ENCODE results near the gene NAAA.

NAAA gene

DNA sequence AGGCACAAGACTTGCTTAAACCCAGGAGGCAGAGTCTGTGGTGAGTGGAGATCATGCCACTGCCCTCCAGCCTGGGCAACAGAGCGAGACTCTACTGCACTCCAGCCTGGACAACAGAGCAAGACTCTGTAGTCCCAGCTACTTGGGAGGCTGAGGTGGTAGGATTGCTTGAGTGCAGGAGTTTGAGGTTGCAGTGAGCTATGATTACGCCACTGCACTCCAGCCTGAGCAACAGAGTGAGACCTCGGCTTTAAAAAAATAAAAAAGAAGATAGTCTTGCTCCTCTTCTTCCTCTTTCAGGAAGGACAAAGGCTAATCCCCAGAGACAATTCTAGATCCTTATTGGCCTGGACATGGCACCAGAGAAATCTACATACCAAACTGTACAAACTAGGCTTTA, 32.8 kb downstream of the NAAA start:
- peaks cover 10 to 15% of the 10 kb centered on the region in 2 donors for H3K27me3 Mint-ChIP-seq
- no peak overlapping the region for H3K27ac Mint-ChIP-seq
- H3K4me1 Mint-ChIP-seq, result peaks cover 0 to 8% of the 10 kb centered on the region in 2 donors
- ATAC-seq (replicated peaks) (no peak), DNase-seq (no peak)
- peaks cover 15 to 18% of the 10 kb centered on the region in 2 donors for H3K36me3 Mint-ChIP-seq
- H3K4me3 Mint-ChIP-seq, result no peak overlapping the region
- peaks cover 0 to 10% of the 10 kb centered on the region in 2 donors for H3K9me3 Mint-ChIP-seq

DNA sequence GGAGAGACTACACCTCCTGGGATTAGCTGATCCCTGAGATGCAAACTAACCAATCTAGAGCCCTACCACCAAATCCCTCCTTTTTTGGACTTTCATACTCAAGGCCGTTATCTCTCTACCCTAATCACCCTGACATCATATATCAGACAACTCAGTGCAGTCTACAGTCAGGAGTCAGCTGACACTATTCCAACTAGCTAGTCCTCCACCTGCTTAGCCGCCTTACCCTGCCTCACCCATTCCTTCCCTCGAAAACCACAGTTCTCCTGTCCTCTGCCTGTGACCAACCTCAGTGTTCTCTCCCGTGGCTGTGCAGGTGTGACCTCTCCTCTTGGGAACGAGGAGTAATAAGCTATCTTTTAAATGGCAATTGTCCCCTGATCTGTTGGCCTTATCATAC, 36.7 kb downstream of the NAAA start:
- H3K4me3 Mint-ChIP-seq, result no peak overlapping the region
- ATAC-seq (replicated peaks) (no peak), DNase-seq (no peak)
- H3K27me3 Mint-ChIP-seq, result peaks cover 10 to 15% of the 10 kb centered on the region in 2 donors
- no peaks in the 10 kb centered on the region for H3K36me3 Mint-ChIP-seq
- peaks cover 12 to 26% of the 10 kb centered on the region in 2 donors for H3K4me1 Mint-ChIP-seq
- no peak overlapping the region for H3K27ac Mint-ChIP-seq
- peaks cover 0 to under 1% of the 10 kb centered on the region in 2 donors for H3K9me3 Mint-ChIP-seq

DNA sequence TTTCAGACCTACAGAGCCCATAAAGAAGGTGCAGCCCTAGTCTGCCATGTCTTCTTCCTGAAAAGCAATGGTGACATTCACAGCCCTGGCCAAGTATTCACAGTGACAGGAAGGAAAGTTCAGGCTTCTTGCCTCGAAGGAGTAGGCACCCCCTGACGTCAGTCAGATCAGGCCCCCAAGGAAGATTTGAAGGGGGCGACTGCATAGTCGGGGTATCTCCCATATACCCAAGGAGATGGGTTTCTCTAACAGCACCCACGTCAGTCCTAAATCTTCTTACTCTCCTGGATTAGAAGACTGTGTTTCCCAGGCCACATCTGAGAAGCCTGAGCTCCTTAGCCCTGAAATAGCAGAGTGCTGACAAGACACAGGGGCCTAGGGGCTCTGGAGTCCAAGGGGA, 38.5 kb downstream of the NAAA start, which contains the start of gene PPEF2:
PPEF2 (minus strand) TSS at position 101 of the 400 bp plus-strand sequence. CDS start 6,127 bp downstream, outside the sequence.
- H3K4me3 Mint-ChIP-seq, result peak within 1 kb of the TSS in 1 of 2 donors; percentile 52
- peaks cover 13 to 15% of the 10 kb centered on the region in 2 donors for H3K27me3 Mint-ChIP-seq
- H3K9me3 Mint-ChIP-seq, result peaks cover 2 to 4% of the 10 kb centered on the region in 2 donors
- H3K27ac Mint-ChIP-seq, result peak within 1 kb of the TSS; percentile 60
- peaks cover 0 to 3% of the 10 kb centered on the region in 2 donors for H3K36me3 Mint-ChIP-seq
- ATAC-seq (replicated peaks) (no peak), DNase-seq (no peak)
- peaks cover 12 to 18% of the 10 kb centered on the region in 2 donors for H3K4me1 Mint-ChIP-seq

DNA sequence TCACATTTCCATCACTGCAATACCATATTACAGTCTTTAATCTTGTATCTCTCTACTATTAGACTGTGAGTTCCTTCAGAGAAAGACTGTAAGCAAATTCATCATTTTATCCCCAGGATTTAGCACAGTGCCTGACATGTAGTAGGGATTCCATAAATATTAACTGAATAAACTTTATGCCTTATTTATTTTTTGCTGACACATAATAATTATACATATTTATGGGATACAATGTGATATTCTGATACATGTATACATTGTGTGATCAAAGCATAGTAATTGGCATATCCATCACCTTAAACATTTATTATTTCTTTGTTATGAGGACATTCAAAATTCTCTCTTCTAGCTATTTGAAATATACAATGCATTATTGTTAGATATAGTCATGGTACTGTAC, 42.3 kb downstream of the NAAA start:
- peaks cover 14 to 22% of the 10 kb centered on the region in 2 donors for H3K4me1 Mint-ChIP-seq
- no peak overlapping the region for H3K4me3 Mint-ChIP-seq
- no peak for ATAC-seq (replicated peaks)
- peaks cover 2 to 4% of the 10 kb centered on the region in 2 donors for H3K9me3 Mint-ChIP-seq
- no peak overlapping the region for H3K27ac Mint-ChIP-seq
- no peak for DNase-seq
- peaks cover 0 to 3% of the 10 kb centered on the region in 2 donors for H3K36me3 Mint-ChIP-seq
- peaks cover 0 to 3% of the 10 kb centered on the region in 2 donors for H3K27me3 Mint-ChIP-seq

DNA sequence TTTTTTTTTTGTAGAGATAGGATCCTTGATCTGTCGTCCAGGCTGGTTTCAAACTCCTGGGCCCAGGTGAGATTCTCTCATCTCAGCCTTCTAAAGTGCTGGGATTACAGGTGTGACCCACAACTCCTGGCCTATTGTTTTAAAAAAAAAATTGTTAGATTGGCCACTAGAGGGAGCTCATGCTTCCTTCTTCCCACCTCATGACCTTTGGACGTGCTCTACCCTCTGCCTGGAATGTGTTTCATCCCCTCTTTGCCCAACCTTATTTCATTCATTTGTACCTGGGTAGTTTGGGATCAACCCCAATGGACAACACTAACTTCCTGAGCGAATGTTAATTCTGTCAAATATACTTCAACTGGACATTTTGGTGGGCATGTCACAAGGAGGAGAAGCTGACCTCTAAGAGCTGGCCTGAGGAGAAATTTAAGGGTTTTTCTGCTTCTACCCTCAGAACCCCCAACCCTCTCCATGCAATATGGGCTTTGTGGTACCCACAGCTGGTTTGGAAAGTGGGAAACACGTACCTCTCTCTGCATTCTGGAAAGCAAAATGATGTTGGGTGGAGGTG, 45.0 kb downstream of the NAAA start:
- Mint-ChIP-seq H3K4me1 (peaks cover 2 to 5% of the 10 kb centered on the region in 2 donors), H3K27ac (no peak overlapping the region), H3K9me3 (peaks cover 2 to 4% of the 10 kb centered on the region in 2 donors), H3K4me3 (no peak overlapping the region), H3K36me3 (peaks cover 0 to 3% of the 10 kb centered on the region in 2 donors), H3K27me3 (peaks cover 0 to 3% of the 10 kb centered on the region in 2 donors)
- ATAC-seq (replicated peaks) (peak; percentile 75 to 87), DNase-seq (no peak)

DNA sequence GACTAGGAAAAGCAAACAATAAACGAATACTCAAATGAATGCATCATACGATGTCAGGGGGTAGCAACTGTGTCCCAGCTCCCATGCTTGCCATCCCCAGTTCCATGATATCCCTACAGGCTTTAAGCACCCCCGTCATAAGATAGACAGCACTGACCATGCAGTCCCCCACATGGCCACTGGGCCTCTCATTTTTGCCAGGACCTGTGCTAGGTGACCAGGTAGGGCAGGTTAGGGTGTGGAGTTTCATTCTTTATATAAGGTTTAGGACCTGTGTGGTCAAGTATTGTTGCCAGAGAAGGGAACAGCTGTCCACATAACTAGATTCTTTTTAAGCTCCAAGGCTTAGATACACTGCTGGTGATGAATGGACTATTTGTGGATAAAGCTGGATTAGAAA, 48.3 kb downstream of the NAAA start:
- Mint-ChIP-seq H3K4me3 (no peak overlapping the region), H3K4me1 (peaks cover 2 to 5% of the 10 kb centered on the region in 2 donors), H3K36me3 (no peaks in the 10 kb centered on the region), H3K27ac (no peak overlapping the region), H3K27me3 (peaks cover 9 to 13% of the 10 kb centered on the region in 2 donors), H3K9me3 (no peaks in the 10 kb centered on the region)
- peak; percentile 41 to 50 for ATAC-seq (replicated peaks)
- DNase-seq, result no peak

DNA sequence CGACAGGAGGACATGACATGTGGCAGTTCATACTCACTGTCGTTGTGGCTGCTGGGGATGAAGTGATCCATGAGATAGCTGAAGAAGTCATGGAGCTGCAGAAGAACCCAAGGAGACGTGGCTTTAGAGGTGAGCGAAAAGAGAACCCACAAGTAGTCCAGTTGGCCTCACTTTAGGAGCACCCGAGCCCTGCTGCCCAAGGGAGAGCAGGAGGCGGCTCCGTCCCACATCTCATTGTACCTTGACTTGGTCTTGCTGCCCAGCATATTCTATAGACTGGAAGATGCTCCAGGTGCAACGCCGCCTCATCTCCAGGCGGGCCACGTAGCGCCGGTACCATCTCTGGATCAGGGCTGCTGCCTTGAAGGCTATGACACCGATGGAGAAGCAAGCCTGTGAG, 49.2 kb downstream of the NAAA start:
- H3K36me3 Mint-ChIP-seq, result no peaks in the 10 kb centered on the region
- H3K4me3 Mint-ChIP-seq, result no peak overlapping the region
- peaks cover 9 to 13% of the 10 kb centered on the region in 2 donors for H3K27me3 Mint-ChIP-seq
- peaks cover 2 to 5% of the 10 kb centered on the region in 2 donors for H3K4me1 Mint-ChIP-seq
- DNase-seq (no peak), ATAC-seq (replicated peaks) (no peak)
- no peak overlapping the region for H3K27ac Mint-ChIP-seq
- no peaks in the 10 kb centered on the region for H3K9me3 Mint-ChIP-seq

DNA sequence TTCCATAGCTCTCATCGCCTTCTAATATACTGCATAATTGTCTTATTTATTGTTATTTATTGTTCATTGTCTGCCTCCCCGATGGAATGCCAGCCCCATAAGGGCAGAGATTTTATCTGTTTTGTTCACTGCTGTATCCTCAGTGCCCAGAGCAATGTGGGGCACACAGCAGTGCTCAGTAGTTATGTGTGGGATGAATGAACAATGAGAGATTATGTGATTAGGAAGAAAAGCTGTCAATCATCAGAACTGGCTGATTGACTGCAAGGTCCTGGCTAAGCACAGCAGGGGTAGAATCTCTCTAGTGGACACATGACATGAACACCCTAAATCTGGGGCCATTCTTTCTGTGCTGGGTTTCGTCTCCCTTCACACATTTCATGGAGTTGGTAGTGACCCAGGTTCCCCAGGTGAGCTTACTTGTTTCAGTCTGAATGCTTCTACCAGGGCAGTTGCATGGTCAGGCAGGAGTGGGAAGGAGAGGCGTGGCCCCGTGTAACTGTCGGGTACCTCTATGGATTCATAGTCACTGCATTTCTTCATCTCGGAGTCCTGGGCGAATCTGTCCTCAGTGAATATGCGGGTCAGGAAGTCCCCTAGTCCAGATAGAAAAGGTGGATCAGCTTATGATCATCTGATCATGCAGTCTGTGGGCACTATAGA, 51.1 kb downstream of the NAAA start:
- no peak overlapping the region for H3K4me3 Mint-ChIP-seq
- DNase-seq (no peak), ATAC-seq (replicated peaks) (no peak)
- no peaks in the 10 kb centered on the region for H3K36me3 Mint-ChIP-seq
- no peak overlapping the region for H3K27ac Mint-ChIP-seq
- no peaks in the 10 kb centered on the region for H3K9me3 Mint-ChIP-seq
- no peaks in the 10 kb centered on the region for H3K4me1 Mint-ChIP-seq
- peaks cover 9 to 13% of the 10 kb centered on the region in 2 donors for H3K27me3 Mint-ChIP-seq

DNA sequence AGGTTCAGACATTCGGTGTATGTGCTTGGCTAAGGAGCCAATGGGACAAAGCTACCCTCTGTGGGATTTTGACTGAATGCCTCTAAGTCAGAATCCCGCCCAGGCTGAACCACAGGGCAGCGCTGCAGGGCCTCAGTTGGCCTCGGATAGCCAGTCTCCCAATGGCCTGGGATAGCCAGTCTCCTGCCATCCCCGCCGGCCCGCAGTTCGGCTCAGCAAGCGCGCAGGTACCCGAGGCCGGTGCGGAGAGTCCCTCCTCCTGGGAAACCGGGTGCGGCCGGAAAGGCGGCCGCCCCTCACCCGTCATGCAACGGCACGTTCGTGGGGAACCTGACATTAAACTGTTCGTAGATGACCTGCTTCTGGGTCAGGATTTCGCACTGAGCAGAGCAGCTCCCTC, 54.7 kb downstream of the NAAA start:
- H3K27ac Mint-ChIP-seq, result no peak overlapping the region
- H3K9me3 Mint-ChIP-seq, result no peaks in the 10 kb centered on the region
- H3K4me3 Mint-ChIP-seq, result no peak overlapping the region
- DNase-seq, result no peak
- no peaks in the 10 kb centered on the region for H3K4me1 Mint-ChIP-seq
- peaks cover 9 to 13% of the 10 kb centered on the region in 2 donors for H3K27me3 Mint-ChIP-seq
- no peaks in the 10 kb centered on the region for H3K36me3 Mint-ChIP-seq
- no peak for ATAC-seq (replicated peaks)

DNA sequence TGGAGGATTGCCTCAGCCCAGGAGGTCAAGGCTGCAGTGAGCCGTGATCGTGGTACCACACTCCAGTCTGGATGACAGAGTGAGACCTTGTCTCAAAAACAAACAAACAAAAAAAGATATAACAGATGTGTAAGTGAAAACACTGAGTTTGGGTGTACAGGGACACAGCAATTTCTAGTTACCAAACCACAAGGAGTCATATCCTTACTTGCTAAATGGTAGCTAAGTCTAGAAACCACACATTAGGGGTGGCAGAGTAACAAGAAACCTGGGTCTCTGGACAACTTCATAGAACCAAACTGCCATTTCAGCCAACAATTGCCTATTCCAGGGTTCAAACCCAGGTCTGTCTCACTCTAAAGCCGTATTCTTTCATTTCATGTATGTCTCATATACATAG, 59.3 kb downstream of the NAAA start:
- Mint-ChIP-seq H3K27ac (no peak overlapping the region), H3K9me3 (no peaks in the 10 kb centered on the region), H3K4me1 (no peaks in the 10 kb centered on the region), H3K27me3 (peaks cover 3 to 8% of the 10 kb centered on the region in 2 donors), H3K36me3 (no peaks in the 10 kb centered on the region), H3K4me3 (no peak overlapping the region)
- no peak for ATAC-seq (replicated peaks)
- DNase-seq, result no peak

DNA sequence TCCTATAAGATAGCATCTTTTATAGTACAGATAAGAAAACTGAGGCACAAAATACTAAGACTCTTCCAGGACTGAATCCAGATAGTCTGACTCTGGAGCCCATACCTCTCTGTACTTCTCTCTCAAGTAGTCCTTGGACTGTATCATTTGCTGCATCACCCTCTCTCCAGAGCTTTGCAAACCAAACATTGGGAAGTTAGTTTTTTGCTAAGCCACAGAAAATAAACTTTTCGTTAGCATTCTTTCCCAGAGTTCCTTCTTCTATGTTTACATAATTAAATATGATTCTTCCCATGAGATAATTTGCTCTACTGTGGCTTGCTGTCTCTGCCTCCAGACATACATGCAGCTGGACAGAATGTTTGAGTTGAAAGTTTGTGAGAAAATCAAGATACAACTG, 60.5 kb downstream of the NAAA start:
- no peaks in the 10 kb centered on the region for H3K36me3 Mint-ChIP-seq
- DNase-seq, result no peak
- no peak overlapping the region for H3K4me3 Mint-ChIP-seq
- H3K27ac Mint-ChIP-seq, result no peak overlapping the region
- no peaks in the 10 kb centered on the region for H3K4me1 Mint-ChIP-seq
- ATAC-seq (replicated peaks), result no peak
- no peaks in the 10 kb centered on the region for H3K9me3 Mint-ChIP-seq
- peaks cover 7 to 18% of the 10 kb centered on the region in 2 donors for H3K27me3 Mint-ChIP-seq

DNA sequence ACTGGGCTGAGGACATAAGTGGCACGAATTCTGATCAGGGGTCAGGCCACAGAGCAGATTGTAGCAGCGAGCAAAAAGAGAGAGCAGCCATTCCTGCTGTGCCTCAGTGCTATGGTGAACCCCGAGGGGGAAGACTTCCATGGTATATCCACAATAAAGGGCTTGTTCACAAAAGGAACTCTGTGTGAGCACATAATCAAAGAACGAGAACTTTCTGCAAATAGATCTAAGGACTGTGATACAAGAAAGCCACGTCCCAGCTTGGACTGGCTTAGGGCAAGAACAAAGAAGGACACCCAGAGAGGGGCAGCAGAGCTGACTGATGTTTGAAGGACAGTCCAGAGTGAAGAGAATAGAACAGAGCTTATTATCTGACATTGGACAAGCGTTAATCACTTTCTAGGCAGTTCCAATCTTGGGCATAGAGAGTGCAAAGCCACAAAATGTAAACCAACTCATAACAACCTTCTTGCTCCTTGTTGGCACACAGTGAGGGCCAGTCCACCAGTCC, 62.5 kb downstream of the NAAA start:
- Mint-ChIP-seq H3K36me3 (no peaks in the 10 kb centered on the region), H3K27me3 (peaks cover 7 to 18% of the 10 kb centered on the region in 2 donors), H3K9me3 (no peaks in the 10 kb centered on the region), H3K4me1 (no peaks in the 10 kb centered on the region), H3K4me3 (no peak overlapping the region), H3K27ac (no peak overlapping the region)
- ATAC-seq (replicated peaks), result no peak
- DNase-seq, result no peak

DNA sequence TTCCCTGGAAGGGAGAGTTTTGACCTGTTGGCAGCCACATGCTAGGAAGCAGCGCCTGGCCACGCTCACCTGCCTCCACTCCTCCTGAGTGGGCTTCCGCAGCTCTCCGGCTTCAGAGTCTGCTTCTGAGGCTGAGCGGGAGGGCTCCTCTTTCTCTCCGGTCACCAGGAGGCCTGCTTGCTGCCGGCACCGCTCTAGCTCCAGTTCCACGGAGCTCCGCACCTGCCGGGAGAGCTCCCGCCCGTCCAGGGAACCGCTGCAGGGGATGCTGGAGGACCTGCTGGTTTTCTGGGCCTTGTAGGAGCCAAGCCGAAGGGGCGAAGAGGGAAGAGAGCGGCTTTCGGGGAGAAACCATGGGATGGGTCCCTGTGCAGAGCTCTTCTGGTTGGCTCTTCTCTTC, 64.6 kb downstream of the NAAA start:
- no peak overlapping the region for H3K4me3 Mint-ChIP-seq
- DNase-seq (no peak), ATAC-seq (replicated peaks) (no peak)
- H3K4me1 Mint-ChIP-seq, result no peaks in the 10 kb centered on the region
- no peaks in the 10 kb centered on the region for H3K9me3 Mint-ChIP-seq
- H3K27ac Mint-ChIP-seq, result no peak overlapping the region
- peaks cover 7 to 18% of the 10 kb centered on the region in 2 donors for H3K27me3 Mint-ChIP-seq
- H3K36me3 Mint-ChIP-seq, result no peaks in the 10 kb centered on the region

DNA sequence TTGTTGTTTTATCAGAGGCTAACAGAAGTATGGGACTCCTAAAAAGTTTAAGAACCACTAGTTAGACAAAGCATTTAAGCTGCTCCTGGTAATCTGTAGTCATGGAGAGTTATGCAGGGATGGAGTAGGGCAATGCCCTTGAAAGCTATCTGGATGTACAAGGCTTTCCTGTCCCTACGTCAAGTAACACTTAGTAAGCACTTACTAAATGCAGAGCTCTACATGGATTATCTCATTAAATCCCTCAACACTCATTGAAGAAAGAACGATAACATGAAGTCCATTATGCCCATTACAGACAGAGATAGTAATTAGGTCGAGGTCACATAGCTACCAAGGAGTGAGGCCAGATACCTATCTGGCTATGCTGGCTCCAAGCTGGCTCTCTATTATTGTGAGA, 71.7 kb downstream of the NAAA start:
- no peak overlapping the region for H3K4me3 Mint-ChIP-seq
- H3K4me1 Mint-ChIP-seq, result no peaks in the 10 kb centered on the region
- ATAC-seq (replicated peaks) (no peak), DNase-seq (no peak)
- no peaks in the 10 kb centered on the region for H3K27me3 Mint-ChIP-seq
- H3K36me3 Mint-ChIP-seq, result no peaks in the 10 kb centered on the region
- H3K27ac Mint-ChIP-seq, result no peak overlapping the region
- H3K9me3 Mint-ChIP-seq, result no peaks in the 10 kb centered on the region

DNA sequence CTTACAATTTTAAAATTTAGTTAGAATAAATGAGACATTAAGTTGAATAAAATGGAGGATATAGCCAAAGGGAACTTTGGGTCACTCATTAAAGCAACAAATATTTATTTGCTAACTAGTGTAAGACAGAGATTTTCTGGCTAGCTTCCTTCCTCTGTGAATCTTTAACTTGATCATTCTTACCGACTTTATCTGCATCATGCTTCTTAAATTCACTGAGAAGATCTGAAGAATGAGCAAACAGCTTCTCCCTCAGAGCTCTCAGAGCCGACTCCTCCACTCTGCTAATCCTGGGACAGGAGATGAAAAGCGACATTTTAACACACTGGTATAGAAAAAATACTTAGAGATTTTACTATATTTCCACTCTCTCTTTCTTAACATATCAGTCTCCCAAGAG, 73.7 kb downstream of the NAAA start:
- H3K4me1 Mint-ChIP-seq, result no peaks in the 10 kb centered on the region
- H3K27me3 Mint-ChIP-seq, result peaks cover 0 to 6% of the 10 kb centered on the region in 2 donors
- DNase-seq (no peak), ATAC-seq (replicated peaks) (no peak)
- H3K36me3 Mint-ChIP-seq, result no peaks in the 10 kb centered on the region
- no peak overlapping the region for H3K4me3 Mint-ChIP-seq
- H3K27ac Mint-ChIP-seq, result no peak overlapping the region
- no peaks in the 10 kb centered on the region for H3K9me3 Mint-ChIP-seq
